Measurements from ENCODE around the gene ARHGEF33.

DNA sequence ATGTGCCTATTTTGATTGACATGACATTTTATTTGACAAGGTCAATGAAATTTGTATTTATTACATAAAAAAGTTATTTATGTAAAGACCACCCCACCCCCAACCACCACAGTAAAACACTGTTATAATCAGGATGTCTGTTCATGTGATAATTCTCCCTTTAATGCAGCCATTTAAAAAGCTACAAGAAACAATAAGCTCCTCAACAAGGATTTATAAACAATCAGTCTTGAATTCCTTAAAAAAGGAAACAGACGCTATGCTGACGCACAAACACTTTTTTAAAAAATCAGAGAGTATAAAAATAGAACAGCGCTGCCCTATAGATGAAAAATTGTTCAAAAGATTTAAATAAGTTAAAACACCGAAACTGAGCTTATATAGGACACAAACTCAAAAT is 129.0 kb downstream of the ARHGEF33 start:
- TF ChIP-seq POLR2A (IDR thresholded peaks at IDR 0.05), result no peak
- TF ChIP-seq, protein P1, sequence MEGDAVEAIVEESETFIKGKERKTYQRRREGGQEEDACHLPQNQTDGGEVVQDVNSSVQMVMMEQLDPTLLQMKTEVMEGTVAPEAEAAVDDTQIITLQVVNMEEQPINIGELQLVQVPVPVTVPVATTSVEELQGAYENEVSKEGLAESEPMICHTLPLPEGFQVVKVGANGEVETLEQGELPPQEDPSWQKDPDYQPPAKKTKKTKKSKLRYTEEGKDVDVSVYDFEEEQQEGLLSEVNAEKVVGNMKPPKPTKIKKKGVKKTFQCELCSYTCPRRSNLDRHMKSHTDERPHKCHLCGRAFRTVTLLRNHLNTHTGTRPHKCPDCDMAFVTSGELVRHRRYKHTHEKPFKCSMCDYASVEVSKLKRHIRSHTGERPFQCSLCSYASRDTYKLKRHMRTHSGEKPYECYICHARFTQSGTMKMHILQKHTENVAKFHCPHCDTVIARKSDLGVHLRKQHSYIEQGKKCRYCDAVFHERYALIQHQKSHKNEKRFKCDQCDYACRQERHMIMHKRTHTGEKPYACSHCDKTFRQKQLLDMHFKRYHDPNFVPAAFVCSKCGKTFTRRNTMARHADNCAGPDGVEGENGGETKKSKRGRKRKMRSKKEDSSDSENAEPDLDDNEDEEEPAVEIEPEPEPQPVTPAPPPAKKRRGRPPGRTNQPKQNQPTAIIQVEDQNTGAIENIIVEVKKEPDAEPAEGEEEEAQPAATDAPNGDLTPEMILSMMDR (IDR thresholded peaks at IDR 0.05), result no peak
